H9 (cell line): ENCODE measurements around the gene THSD7B. TPM values are rescaled to one million over a fixed set of nuclear protein-coding genes. Genes with fewer than 3 reads are reported as not detected.

ENCODE experiments used
- DNase-seq: peaks from one replicate; pipeline ENCODE4 v3.0.0-alpha.2; 2017
- H2AFZ ChIP-seq: one replicate; pipeline ENCODE4 v1.6.1; 2013; ENCODE audit warnings: mild to moderate bottlenecking, low read length, control low read depth, moderate library complexity
- H2AK5ac ChIP-seq: 2 replicates; pipeline ENCODE4 v1.6.1; 2013; ENCODE audit warnings: low read length, control low read depth, mixed read lengths; ENCODE audit not compliant: insufficient read length
- H2BK120ac ChIP-seq: one replicate; pipeline ENCODE4 v1.6.1; 2013; ENCODE audit warnings: low read depth, mild to moderate bottlenecking, low read length, control low read depth, inconsistent platforms; ENCODE audit not compliant: poor library complexity, severe bottlenecking
- H2BK12ac ChIP-seq: 2 replicates; pipeline ENCODE4 v1.6.1; 2013; ENCODE audit warnings: low read length, control low read depth, mixed read lengths, low read depth; ENCODE audit not compliant: insufficient read length
- H2BK15ac ChIP-seq: 2 replicates; pipeline ENCODE4 v1.6.1; 2013; ENCODE audit warnings: low read depth, low read length, control low read depth
- H2BK20ac ChIP-seq: one replicate; pipeline ENCODE4 v1.6.1; 2013; ENCODE audit warnings: low read depth, mild to moderate bottlenecking, low read length, control low read depth, inconsistent platforms; ENCODE audit not compliant: poor library complexity, severe bottlenecking
- H2BK5ac ChIP-seq: 2 replicates; pipeline ENCODE4 v1.6.1; 2013; ENCODE audit warnings: low read length, control low read depth, mixed read lengths; ENCODE audit not compliant: insufficient read length
- H3K14ac ChIP-seq: 2 replicates; pipeline ENCODE4 v1.6.1; 2013; ENCODE audit warnings: low read length, control low read depth; ENCODE audit not compliant: insufficient read depth
- H3K18ac ChIP-seq: 2 replicates; pipeline ENCODE4 v1.6.1; 2013; ENCODE audit warnings: low read depth, mild to moderate bottlenecking, mixed read lengths, low read length, control low read depth; ENCODE audit not compliant: insufficient read length
- H3K23ac ChIP-seq: 2 replicates; pipeline ENCODE4 v1.6.1; 2013; ENCODE audit warnings: low read length, control low read depth, mixed read lengths, low read depth; ENCODE audit not compliant: insufficient read length
- H3K23me2 ChIP-seq: 2 replicates; pipeline ENCODE4 v1.6.1; 2013; ENCODE audit warnings: low read depth, mild to moderate bottlenecking, mixed read lengths, low read length, control low read depth; ENCODE audit not compliant: insufficient read length, poor library complexity, severe bottlenecking
- H3K27ac ChIP-seq: 2 replicates; pipeline ENCODE4 v1.5.1; 2013; ENCODE audit warnings: low read length, control low read depth, mixed read lengths, low read depth; ENCODE audit not compliant: insufficient read length
- H3K27me3 ChIP-seq: 2 replicates; pipeline ENCODE4 v1.6.1; 2013; ENCODE audit warnings: low read length, control low read depth, inconsistent platforms; ENCODE audit not compliant: insufficient read depth
- H3K4ac ChIP-seq: 2 replicates; pipeline ENCODE4 v1.6.1; 2013; ENCODE audit warnings: low read depth, mild to moderate bottlenecking, control low read depth, inconsistent platforms, low read length, moderate library complexity
- H3K4me1 ChIP-seq: 2 replicates; pipeline ENCODE4 v1.6.1; 2013; ENCODE audit warnings: low read length, control low read depth, inconsistent platforms; ENCODE audit not compliant: insufficient read depth
- H3K4me2 ChIP-seq: 2 replicates; pipeline ENCODE4 v1.6.1; 2013; ENCODE audit warnings: low read length, control low read depth, mixed read lengths; ENCODE audit not compliant: insufficient read length, insufficient read depth
- H3K56ac ChIP-seq: 2 replicates; pipeline ENCODE4 v1.6.1; 2013; ENCODE audit warnings: low read depth, mild to moderate bottlenecking, mixed read lengths, low read length, control low read depth; ENCODE audit not compliant: insufficient read length
- H3K79me1 ChIP-seq: 2 replicates; pipeline ENCODE4 v1.6.1; 2013; ENCODE audit warnings: low read depth, mild to moderate bottlenecking, moderate library complexity, low read length, control low read depth, inconsistent platforms; ENCODE audit not compliant: insufficient read depth, poor library complexity, severe bottlenecking
- H3K79me2 ChIP-seq: 2 replicates; pipeline ENCODE4 v1.6.1; 2013; ENCODE audit warnings: low read length, control low read depth, inconsistent platforms; ENCODE audit not compliant: insufficient read depth
- H3K9ac ChIP-seq: 2 replicates; pipeline ENCODE4 v1.6.1; 2013; ENCODE audit warnings: low read length, control low read depth, mixed read lengths; ENCODE audit not compliant: insufficient read length; ENCODE audit errors: extremely low read depth
- H3K9me3 ChIP-seq: one replicate; pipeline ENCODE4 v1.6.1; 2013; ENCODE audit warnings: low read depth, low read length, inconsistent platforms; ENCODE audit not compliant: control insufficient read depth
- H3T11ph ChIP-seq: one replicate; pipeline ENCODE4 v1.6.1; 2013; ENCODE audit warnings: mild to moderate bottlenecking, low read length, control low read depth, inconsistent platforms
- H4K20me1 ChIP-seq: one replicate; pipeline ENCODE4 v1.6.1; 2013; ENCODE audit not compliant: control insufficient read depth, insufficient read length, insufficient read depth
- H4K5ac ChIP-seq: 2 replicates; pipeline ENCODE4 v1.6.1; 2013; ENCODE audit warnings: low read depth, mild to moderate bottlenecking, mixed read lengths, low read length, control low read depth; ENCODE audit not compliant: insufficient read length
- H4K8ac ChIP-seq: replicated peaks from 2 replicates; pipeline ENCODE4 v1.6.1; 2013; ENCODE audit warnings: low read length, control low read depth, mixed read lengths, low read depth; ENCODE audit not compliant: insufficient read length
- H4K91ac ChIP-seq: 2 replicates; pipeline ENCODE4 v1.6.1; 2013; ENCODE audit warnings: low read depth, mild to moderate bottlenecking, moderate library complexity, mixed read lengths, low read length, control low read depth; ENCODE audit not compliant: insufficient read length
- H3K27ac Mint-ChIP-seq, 3 experiments: 2 replicates in 2 of 3; 3 replicates in 1 of 3; pipeline ENCODE4 v1.8.0; 2020 to 2021; ENCODE audit warnings: mixed read lengths in 3 of 3, mild to moderate bottlenecking in 1 of 3, moderate library complexity in 1 of 3
- H3K27me3 Mint-ChIP-seq: 2 replicates; pipeline ENCODE4 v1.8.0; 2021; ENCODE audit warnings: low read depth, mild to moderate bottlenecking, moderate library complexity, mixed read lengths
- H3K36me3 Mint-ChIP-seq, 3 experiments: 2 replicates in 2 of 3; 3 replicates in 1 of 3; pipeline ENCODE4 v1.8.0; 2020 to 2021; ENCODE audit warnings: low read depth in 3 of 3, mixed read lengths in 3 of 3; ENCODE audit not compliant: insufficient read depth in 1 of 3
- H3K4me1 Mint-ChIP-seq, 2 experiments: 2 replicates each; pipeline ENCODE4 v1.8.0; 2020; ENCODE audit warnings: mixed read lengths in 2 of 2
- H3K4me3 Mint-ChIP-seq, 2 experiments: 2 replicates in 1 of 2; 3 replicates in 1 of 2; pipeline ENCODE4 v1.8.0; 2020 to 2021; ENCODE audit warnings: mild to moderate bottlenecking in 2 of 2, mixed read lengths in 2 of 2, moderate library complexity in 1 of 2
- H3K9me3 Mint-ChIP-seq, 2 experiments: 2 replicates in 1 of 2; 3 replicates in 1 of 2; pipeline ENCODE4 v1.8.0; 2020; ENCODE audit warnings: mild to moderate bottlenecking in 2 of 2, mixed read lengths in 2 of 2, moderate library complexity in 1 of 2
- CTCF ChIP-seq: fragments of 200-600 bp; sonication (generic); conservative IDR thresholded peaks from 3 replicates; pipeline ENCODE4 v1.8.0; 2021; ENCODE audit warnings: antibody characterized with exemption, mild to moderate bottlenecking
- WGBS: extraction: QIAGEN DNeasy Blood & Tissue Kit; methylation state at CpG from one replicate; pipeline ENCODE4 v1.1.7; 2013; ENCODE audit warnings: missing lambda C conversion rate, low lambda C conversion rate, mixed read lengths; ENCODE audit not compliant: insufficient read length; ENCODE audit errors: extremely low coverage; 5-methylcytosine and 5-hydroxymethylcytosine counted together
- total RNA-seq: library from RNA; stranded (reverse); gene quantifications from 2 replicates; pipeline ENCODE4 v1.2.1, GENCODE V29; 2021

THSD7B gene
- total RNA-seq, 1 experiment from 2014 or later, result 0.85 TPM

DNA sequence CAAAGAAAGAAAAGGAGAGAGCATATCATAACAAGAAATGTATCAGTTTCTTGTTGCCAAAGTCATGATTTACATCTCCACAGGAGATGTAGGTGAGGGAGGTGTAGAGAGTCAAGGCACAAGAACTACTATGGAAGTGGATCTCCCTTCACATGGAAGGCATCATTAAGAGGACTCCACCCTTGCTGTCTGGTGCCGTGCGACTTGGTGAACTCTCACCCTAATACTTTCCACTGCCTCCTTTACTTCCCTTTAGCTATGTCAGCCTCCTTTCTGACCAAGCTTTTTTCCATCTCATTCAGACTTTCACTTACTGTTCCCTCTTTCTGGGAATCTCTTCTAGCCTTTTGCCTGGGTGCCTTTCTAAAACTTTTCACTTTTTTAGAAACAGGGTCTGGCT is 490.0 kb downstream of the THSD7B start:
- Histone ChIP-seq H3K4me2 (no peak overlapping the region), H3K23me2 (no peaks in the 10 kb centered on the region), H3K14ac (no peak overlapping the region), H3K4ac (no peak overlapping the region), H2BK20ac (no peak overlapping the region), H4K5ac (no peak overlapping the region), H2AFZ (no peak overlapping the region), H4K91ac (no peak overlapping the region), H3K18ac (no peak overlapping the region), H3K9ac (no peak overlapping the region), H2BK5ac (no peak overlapping the region), H3T11ph (no peak overlapping the region), H3K4me1 (no peaks in the 10 kb centered on the region; the same call in 1 of the 2 replicates), H3K79me1 (no peaks in the 10 kb centered on the region), H3K56ac (no peak overlapping the region), H3K79me2 (no peaks in the 10 kb centered on the region), H3K27ac (no peak overlapping the region), H4K8ac (no peak overlapping the region), H4K20me1 (no peaks in the 10 kb centered on the region), H2BK12ac (no peak overlapping the region), H2BK120ac (no peak overlapping the region), H2BK15ac (no peak overlapping the region), H3K23ac (no peak overlapping the region), H2AK5ac (no peak overlapping the region), H3K9me3 (no peaks in the 10 kb centered on the region), H3K27me3 (no peaks in the 10 kb centered on the region)
- DNase-seq, result no peak
- Mint-ChIP-seq H3K4me1 (peaks cover 4 to 9% of the 10 kb centered on the region in 2 experiments), H3K27me3 (no peaks in the 10 kb centered on the region), H3K36me3 (no peaks in the 10 kb centered on the region; a peak in 1 of 7 replicates), H3K9me3 (no peaks in the 10 kb centered on the region; a peak in 2 of 5 replicates), H3K27ac (0 out of 7 replicates have a peak overlapping the region, but pooled peaks of 1 of the 3 experiments have one; percentile 10), H3K4me3 (no peak overlapping the region)
- no peak for TF ChIP-seq CTCF
- WGBS, result no CpG with 5 or more reads among the region's 2 CpGs
